NCI-H187 (cell line): ENCODE measurements around the gene ZNF883.

Source experiments
- DNase-seq, 2 experiments: peaks; one replicate each; lab custom pipeline; 2025; lab: John Stamatoyannopoulos, UW

ZNF883 gene

GRCh38 chr9:112917987-112918362, 94.0 kb downstream of the ZNF883 start:
- no peak for DNase-seq

DNA sequence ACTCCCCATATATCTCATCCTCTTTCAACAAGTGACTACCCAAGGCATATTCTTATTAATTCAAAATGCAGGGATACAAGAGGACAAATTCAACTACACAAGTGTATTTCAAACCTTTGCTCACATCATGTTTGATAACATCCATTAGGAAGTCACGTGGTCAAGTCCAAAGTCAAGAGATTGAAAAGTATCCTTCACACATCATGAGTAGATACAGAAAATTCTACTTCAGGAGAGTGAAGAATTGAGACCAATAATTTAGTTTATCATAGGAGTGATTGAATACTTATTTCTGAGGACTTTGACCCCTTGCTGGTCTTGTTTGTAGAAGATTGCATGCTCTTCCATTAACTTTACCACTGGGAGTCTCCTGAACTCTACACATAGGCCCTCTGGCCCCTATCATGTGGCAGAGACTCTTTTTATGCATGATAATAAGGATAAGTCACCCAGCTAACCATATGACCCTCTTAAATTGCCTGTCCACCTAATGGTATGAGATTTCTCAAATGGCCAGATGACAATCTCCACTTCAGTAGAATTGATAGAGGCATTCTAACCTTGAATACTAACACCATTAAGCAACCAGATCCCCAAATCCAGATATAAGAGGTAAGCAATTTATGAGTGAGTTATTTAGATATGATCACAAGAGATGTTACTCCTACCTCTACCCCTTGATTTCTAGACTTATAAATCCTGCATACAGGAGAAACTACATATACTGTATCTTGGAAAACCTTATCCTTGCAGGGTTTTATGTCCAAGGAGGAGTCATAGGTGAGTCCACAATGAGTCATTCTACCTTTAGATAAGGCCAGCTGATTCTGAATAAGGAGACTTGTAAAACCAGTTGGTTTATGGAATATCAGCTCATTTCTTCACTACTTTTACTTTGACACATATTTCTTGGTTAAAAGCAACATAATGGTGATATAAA, 94.7 kb downstream of the ZNF883 start:
- DNase-seq = no peak

DNA sequence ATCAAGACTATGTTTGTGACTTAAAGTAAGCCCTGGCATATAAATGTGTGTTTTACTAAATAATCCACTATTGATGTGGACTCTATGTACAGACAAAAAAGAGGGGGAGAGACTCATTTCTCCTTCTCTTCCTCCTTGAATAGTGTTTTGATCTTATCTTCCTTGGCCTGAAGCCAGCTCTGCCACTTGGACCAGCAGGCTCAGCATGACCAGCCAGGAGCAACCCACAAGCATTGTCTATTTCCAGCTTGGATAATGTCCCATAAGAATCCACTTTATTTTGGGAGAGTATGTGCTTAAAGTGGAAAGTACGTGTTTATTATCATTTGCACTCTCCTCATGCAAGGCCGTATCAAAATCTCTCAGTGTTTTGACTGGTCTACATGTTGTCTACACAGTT, 97.5 kb downstream of the ZNF883 start:
- no peak for DNase-seq

DNA sequence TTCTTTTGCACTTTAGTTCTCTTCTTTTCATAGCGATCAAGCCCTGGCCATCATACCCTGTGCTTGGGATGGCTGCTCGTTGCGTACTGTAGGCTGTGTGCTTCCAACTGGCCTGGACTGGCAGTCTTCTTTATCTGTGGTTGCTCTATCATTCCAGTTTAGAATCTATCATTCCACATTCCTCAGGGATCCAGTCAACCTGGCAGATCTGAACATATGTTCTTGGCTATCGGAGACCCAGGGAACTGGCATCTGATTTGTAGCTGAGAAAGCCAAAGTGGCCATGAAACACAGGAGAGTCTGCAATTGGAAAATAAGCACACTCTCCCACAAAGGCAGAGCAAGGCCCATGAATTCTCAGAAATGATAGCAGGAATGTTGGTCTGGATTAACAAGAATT, 98.7 kb downstream of the ZNF883 start:
- no peak for DNase-seq

DNA sequence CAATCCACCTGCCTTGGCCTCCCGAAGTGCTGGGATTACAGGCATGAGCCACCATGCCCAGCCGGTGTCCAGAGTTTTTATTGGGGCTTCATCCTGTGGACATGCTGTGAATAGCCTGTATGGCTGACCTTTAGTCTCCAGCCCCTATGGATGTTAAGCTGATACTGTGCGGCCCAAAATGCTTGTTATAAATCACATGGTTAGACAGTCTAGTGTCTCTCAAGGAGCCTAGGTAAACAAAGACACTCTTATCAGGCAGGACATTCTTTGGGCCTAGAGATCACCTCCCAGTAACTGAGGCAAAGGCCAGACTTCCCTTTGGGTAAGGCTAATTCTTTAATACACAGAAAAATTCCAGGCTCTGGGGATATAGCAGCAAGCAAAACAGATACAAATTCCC, 99.4 kb downstream of the ZNF883 start:
- no peak for DNase-seq

GRCh38 chr9:112911736-112912135, 100.3 kb downstream of the ZNF883 start:
- no peak for DNase-seq
